Measurements from ENCODE around the gene HRH2. TPM values are rescaled to one million over a fixed set of nuclear protein-coding genes. Genes with fewer than 3 reads are reported as not detected.

HRH2 gene
- 1.3 TPM in 2 replicates for total RNA-seq

GRCh38 chr5:175657593-175658271 lies at the start of gene HRH2:
Gene HRH2, plus strand, starts transcription at chr5:175658071. Its CDS starts 25,163 bp downstream, at chr5:175683234.

Small RNA genes lying within 50 kb of the gene (small RNA-seq; reads per million reads assigned to genes)
- gene RN7SKP148 (not detected), gene RNU6-226P (not detected)

Other genes with a start within 250 kb of the HRH2 start
- gene DRD1, start 213.9 kb upstream of the HRH2 start, total RNA-seq: under 0.01 and 0.36 TPM in 2 replicates
- 79.7 and 83.4 TPM in 2 replicates for gene SFXN1, start 179.5 kb upstream of the HRH2 start, total RNA-seq
- not detected in 2 replicates for gene CPLX2, start 213.5 kb downstream of the HRH2 start, total RNA-seq

All from hair follicle dermal papilla cell (primary cell).